ENCODE results near the gene ZFP3. TPM values are rescaled to one million over a fixed set of nuclear protein-coding genes. Genes with fewer than 3 reads are reported as not detected.
"Not testable (repeated sequence)": the region's sequence is repeated elsewhere in the genome, so short reads cannot be mapped to it uniquely, and the experiment has no call there.

The ZFP3 gene
- polyA plus RNA-seq, 1 experiment: 2.0 TPM

DNA sequence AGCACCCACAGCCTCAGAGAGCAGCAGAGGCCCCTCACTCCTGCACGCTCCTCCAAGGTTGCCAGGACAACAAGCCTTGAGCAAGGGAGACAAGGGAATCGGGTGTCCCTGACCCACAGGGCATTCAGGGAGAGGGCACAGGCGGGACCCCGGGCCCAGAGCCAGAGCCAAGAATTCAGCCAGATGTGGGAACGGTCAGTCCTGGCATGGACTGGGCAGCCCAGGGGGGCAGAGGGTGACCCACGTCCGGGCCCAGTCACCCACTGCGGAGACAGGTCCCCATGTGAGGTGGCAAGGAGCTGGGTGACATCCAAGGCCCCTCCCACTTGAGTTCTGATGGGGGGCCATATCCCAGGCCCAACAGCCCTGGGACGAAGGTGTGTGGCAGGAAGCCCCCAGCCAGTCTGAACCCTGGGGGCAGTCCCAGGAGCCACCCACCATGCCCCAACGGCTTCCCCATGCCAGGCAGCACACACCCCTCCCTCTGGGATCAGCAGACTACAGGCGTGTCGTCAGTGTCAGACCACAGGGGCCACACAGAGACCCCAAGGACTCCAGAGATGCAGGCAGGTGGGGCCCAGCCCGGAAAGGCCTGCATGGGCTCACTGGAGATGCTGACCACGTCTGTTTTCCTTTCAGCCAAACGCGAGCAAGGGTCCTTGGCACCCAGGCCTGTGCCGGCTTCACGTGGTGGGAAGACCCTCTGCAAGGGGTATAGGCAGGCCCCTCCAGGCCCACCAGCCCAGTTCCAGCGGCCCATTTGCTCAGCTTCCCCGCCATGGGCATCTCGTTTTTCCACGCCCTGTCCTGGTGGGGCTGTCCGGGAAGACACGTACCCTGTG, 60.6 kb downstream of the ZFP3 start:
- H3K27me3 ChIP-seq (ENCODE audit: control insufficient read depth, insufficient read depth, low read length): no peaks in the 10 kb centered on the region; the same call in none of the 2 replicates
- ChIA-PET POLR2A (no interaction called here), CTCF (no interaction called here)
- H3K36me3 ChIP-seq (ENCODE audit: control insufficient read depth, insufficient read depth, low read length): no peaks in the 10 kb centered on the region
- TF ChIP-seq, protein P1, sequence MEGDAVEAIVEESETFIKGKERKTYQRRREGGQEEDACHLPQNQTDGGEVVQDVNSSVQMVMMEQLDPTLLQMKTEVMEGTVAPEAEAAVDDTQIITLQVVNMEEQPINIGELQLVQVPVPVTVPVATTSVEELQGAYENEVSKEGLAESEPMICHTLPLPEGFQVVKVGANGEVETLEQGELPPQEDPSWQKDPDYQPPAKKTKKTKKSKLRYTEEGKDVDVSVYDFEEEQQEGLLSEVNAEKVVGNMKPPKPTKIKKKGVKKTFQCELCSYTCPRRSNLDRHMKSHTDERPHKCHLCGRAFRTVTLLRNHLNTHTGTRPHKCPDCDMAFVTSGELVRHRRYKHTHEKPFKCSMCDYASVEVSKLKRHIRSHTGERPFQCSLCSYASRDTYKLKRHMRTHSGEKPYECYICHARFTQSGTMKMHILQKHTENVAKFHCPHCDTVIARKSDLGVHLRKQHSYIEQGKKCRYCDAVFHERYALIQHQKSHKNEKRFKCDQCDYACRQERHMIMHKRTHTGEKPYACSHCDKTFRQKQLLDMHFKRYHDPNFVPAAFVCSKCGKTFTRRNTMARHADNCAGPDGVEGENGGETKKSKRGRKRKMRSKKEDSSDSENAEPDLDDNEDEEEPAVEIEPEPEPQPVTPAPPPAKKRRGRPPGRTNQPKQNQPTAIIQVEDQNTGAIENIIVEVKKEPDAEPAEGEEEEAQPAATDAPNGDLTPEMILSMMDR (IDR thresholded peaks at IDR 0.05; ENCODE audit: insufficient read depth, low read depth, low read length): no peak
- no peak overlapping the region for H3K4me3 ChIP-seq (ENCODE audit: low read depth, low read length)
- no peak for DNase-seq (ENCODE audit: low read depth)

DNA sequence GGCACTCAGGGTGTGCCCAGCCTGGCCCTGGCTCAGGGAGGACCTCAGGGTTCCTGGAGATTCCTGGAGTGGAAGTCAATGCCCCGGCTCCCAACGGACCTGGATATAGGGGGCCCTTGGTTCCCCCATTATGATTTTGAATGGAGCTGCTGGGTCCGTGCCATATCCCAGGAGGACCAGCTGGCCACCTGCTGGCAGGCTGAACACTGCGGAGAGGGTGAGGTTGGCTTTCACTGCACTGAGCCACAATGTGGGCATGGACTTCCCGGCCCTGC, 61.1 kb downstream of the ZFP3 start:
- ChIA-PET POLR2A (no interaction called here), CTCF (no interaction called here)
- Histone ChIP-seq H3K4me3 (ENCODE audit: low read depth, low read length) (no peak overlapping the region), H3K36me3 (ENCODE audit: control insufficient read depth, insufficient read depth, low read length) (no peaks in the 10 kb centered on the region), H3K27me3 (ENCODE audit: control insufficient read depth, insufficient read depth, low read length) (no peaks in the 10 kb centered on the region; the same call in none of the 2 replicates)
- DNase-seq (ENCODE audit: low read depth): no peak
- TF ChIP-seq, protein P1 (IDR thresholded peaks at IDR 0.05; ENCODE audit: insufficient read depth, low read depth, low read length): no peak

DNA sequence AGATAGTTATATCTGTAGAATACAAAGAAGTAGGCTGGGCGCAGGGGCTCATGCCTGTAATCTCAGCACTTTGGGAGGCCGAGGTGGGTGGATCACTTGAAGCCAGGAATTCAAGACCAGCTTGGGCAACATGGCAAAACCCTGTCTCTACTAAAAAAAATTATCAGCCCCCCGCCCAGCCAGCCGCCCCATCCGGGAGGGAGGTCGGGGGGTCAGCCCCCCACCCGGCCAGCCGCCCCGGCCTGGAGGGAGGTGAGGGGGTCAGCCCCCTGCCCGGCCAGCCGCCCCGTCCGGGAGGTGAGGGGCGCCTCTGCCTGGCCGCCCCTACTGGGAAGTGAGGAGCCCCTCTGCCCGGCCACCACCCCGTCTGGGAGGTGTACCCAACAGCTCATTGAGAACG, 64.6 kb downstream of the ZFP3 start:
- H3K36me3 ChIP-seq (ENCODE audit: control insufficient read depth, insufficient read depth, low read length); DNase-seq (ENCODE audit: low read depth); POLR2A ChIA-PET; CTCF ChIA-PET; H3K4me3 ChIP-seq (ENCODE audit: low read depth, low read length); H3K27me3 ChIP-seq (ENCODE audit: control insufficient read depth, insufficient read depth, low read length): not testable (repeated sequence)

Small RNA genes lying within 50 kb of the gene (small RNA-seq; reads per million reads assigned to genes)
- gene AC012146.4 (ENCODE audit: insufficient read length, low read depth, low replicate concordance): not detected

Other genes starting within 250 kb of the ZFP3 start
- gene MINK1, start 245.1 kb upstream of the ZFP3 start, polyA plus RNA-seq (2011; rRNA removed): 32.6 and 69.1 TPM in 2 replicates
- 3.3 and 4.5 TPM in 2 replicates for gene C17orf107, start 178.9 kb upstream of the ZFP3 start, polyA plus RNA-seq (2011; rRNA removed)
- gene CHRNE, start 175.4 kb upstream of the ZFP3 start, polyA plus RNA-seq (2011; rRNA removed): 0.18 and 0.36 TPM in 2 replicates
- not detected in 2 replicates for gene GP1BA, start 146.2 kb upstream of the ZFP3 start, polyA plus RNA-seq (2011; rRNA removed)
- 38.5 and 70.7 TPM in 2 replicates for gene SLC25A11, start 138.4 kb upstream of the ZFP3 start, polyA plus RNA-seq (2011; rRNA removed)
- 69.9 and 73.5 TPM in 2 replicates for gene RNF167, start 138.2 kb upstream of the ZFP3 start, polyA plus RNA-seq (2011; rRNA removed)
- 1,656 and 1,791 TPM in 2 replicates for gene PFN1, start 129.9 kb upstream of the ZFP3 start, polyA plus RNA-seq (2011; rRNA removed)
- gene ENO3, start 127.3 kb upstream of the ZFP3 start, polyA plus RNA-seq (2011; rRNA removed): 3.8 and 5.9 TPM in 2 replicates
- 85.3 and 85.8 TPM in 2 replicates for gene SPAG7, start 110.7 kb upstream of the ZFP3 start, polyA plus RNA-seq (2011; rRNA removed)
- 40.6 and 65.6 TPM in 2 replicates for gene CAMTA2, start 90.8 kb upstream of the ZFP3 start, polyA plus RNA-seq (2011; rRNA removed)
- 0.55 and 1.3 TPM in 2 replicates for gene INCA1, start 80.9 kb upstream of the ZFP3 start, polyA plus RNA-seq (2011; rRNA removed)
- 72.8 and 81.6 TPM in 2 replicates for gene KIF1C, start 80.5 kb upstream of the ZFP3 start, polyA plus RNA-seq (2011; rRNA removed)
- gene SLC52A1, start 43.0 kb upstream of the ZFP3 start, polyA plus RNA-seq (2011; rRNA removed): 0.13 and 0.23 TPM in 2 replicates
- 3.1 and 4.4 TPM in 2 replicates for gene ZNF232, start 33.4 kb downstream of the ZFP3 start, polyA plus RNA-seq (2011; rRNA removed)
- 0.01 TPM in 1 of 2 replicates, not detected in the other for gene USP6, start 37.6 kb downstream of the ZFP3 start, polyA plus RNA-seq (2011; rRNA removed)
- gene ZNF594, start 113.4 kb downstream of the ZFP3 start, polyA plus RNA-seq (2011; rRNA removed): 3.1 and 4.1 TPM in 2 replicates
- gene SCIMP, start 156.4 kb downstream of the ZFP3 start, polyA plus RNA-seq (2011; rRNA removed): not detected in 2 replicates
- 14.9 and 29.1 TPM in 2 replicates for gene RABEP1, start 203.8 kb downstream of the ZFP3 start, polyA plus RNA-seq (2011; rRNA removed)

All from BJ (cell line).